PC-9 (cell line): ENCODE data around the gene C2orf42.

ENCODE experiments used
- EZH2 ChIP-seq: fragments of 200-600 bp; sonication (generic); IDR thresholded peaks from 2 replicates; pipeline ENCODE4 v1.8.0; 2017; ENCODE audit warnings: antibody characterized with exemption, low read depth
- TF ChIP-seq, protein P1 (sequence below): fragments of 200-600 bp; sonication (generic); conservative IDR thresholded peaks from 2 replicates; pipeline ENCODE4 v1.6.1; 2017; ENCODE audit warnings: mixed run types, antibody characterized with exemption, mild to moderate bottlenecking, moderate library complexity

- TF ChIP-seq, protein P1, sequence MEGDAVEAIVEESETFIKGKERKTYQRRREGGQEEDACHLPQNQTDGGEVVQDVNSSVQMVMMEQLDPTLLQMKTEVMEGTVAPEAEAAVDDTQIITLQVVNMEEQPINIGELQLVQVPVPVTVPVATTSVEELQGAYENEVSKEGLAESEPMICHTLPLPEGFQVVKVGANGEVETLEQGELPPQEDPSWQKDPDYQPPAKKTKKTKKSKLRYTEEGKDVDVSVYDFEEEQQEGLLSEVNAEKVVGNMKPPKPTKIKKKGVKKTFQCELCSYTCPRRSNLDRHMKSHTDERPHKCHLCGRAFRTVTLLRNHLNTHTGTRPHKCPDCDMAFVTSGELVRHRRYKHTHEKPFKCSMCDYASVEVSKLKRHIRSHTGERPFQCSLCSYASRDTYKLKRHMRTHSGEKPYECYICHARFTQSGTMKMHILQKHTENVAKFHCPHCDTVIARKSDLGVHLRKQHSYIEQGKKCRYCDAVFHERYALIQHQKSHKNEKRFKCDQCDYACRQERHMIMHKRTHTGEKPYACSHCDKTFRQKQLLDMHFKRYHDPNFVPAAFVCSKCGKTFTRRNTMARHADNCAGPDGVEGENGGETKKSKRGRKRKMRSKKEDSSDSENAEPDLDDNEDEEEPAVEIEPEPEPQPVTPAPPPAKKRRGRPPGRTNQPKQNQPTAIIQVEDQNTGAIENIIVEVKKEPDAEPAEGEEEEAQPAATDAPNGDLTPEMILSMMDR: no peak
- TF ChIP-seq EZH2: no peak
Measured at GRCh38 chr2:70226781-70227180, 36.0 kb upstream of the C2orf42 start.
